Loucy (cell line): ENCODE results near the gene ZNF549.
"Not testable (repeated sequence)": the region's sequence is repeated elsewhere in the genome, so short reads cannot be mapped to it uniquely, and the experiment has no call there.

Experiments used
- H2AFZ ChIP-seq: fragments of 200-600 bp; sonication (generic); 2 replicates; pipeline ENCODE4 v1.6.0; 2016; ENCODE audit warnings: antibody characterized with exemption, mild to moderate bottlenecking, low read length, moderate library complexity
- H3F3A ChIP-seq: fragments of 200-600 bp; 2 replicates; pipeline ENCODE4 v1.6.0; 2016; ENCODE audit warnings: antibody characterized with exemption, low read depth, mild to moderate bottlenecking
- H3K27me3 ChIP-seq: fragments of 200-600 bp; sonication (generic); 2 replicates; pipeline ENCODE4 v1.6.1; 2014; ENCODE audit warnings: low read length, mild to moderate bottlenecking; ENCODE audit not compliant: insufficient read depth, poor library complexity, severe bottlenecking
- H3K36me3 ChIP-seq: fragments of 200-600 bp; sonication (generic); 2 replicates; pipeline ENCODE4 v1.6.1; 2016; ENCODE audit warnings: low read length; ENCODE audit not compliant: insufficient read depth
- H3K4me1 ChIP-seq: fragments of 200-600 bp; sonication (generic); 2 replicates; pipeline ENCODE4 v1.5.1; 2014; ENCODE audit warnings: low read length, mild to moderate bottlenecking; ENCODE audit not compliant: insufficient read depth, poor library complexity, severe bottlenecking
- H3K4me2 ChIP-seq: fragments of 200-600 bp; sonication (generic); 2 replicates; pipeline ENCODE4 v1.6.0; 2014; ENCODE audit warnings: antibody characterized with exemption, low read length, low read depth, mild to moderate bottlenecking; ENCODE audit not compliant: poor library complexity, severe bottlenecking
- H3K4me3 ChIP-seq: fragments of 200-600 bp; sonication (generic); 2 replicates; pipeline ENCODE4 v1.5.1; 2014; ENCODE audit warnings: low read length, mild to moderate bottlenecking, mixed read lengths; ENCODE audit not compliant: poor library complexity, severe bottlenecking
- H3K79me2 ChIP-seq: fragments of 200-600 bp; sonication (generic); 2 replicates; pipeline ENCODE4 v1.6.1; 2014; ENCODE audit warnings: low read length; ENCODE audit not compliant: insufficient read depth
- H3K9ac ChIP-seq: fragments of 200-600 bp; sonication (generic); 2 replicates; pipeline ENCODE4 v1.6.0; 2014; ENCODE audit warnings: mild to moderate bottlenecking, low read depth, low read length, moderate library complexity; ENCODE audit not compliant: poor library complexity, severe bottlenecking
- H3K9me2 ChIP-seq: fragments of 200-600 bp; sonication (generic); replicated peaks from 2 replicates; pipeline ENCODE4 v1.6.1; 2016; ENCODE audit warnings: low read depth, low read length, mixed read lengths
- H3K9me3 ChIP-seq: fragments of 200-600 bp; sonication (generic); 2 replicates; pipeline ENCODE4 v1.6.1; 2014; ENCODE audit warnings: mild to moderate bottlenecking, antibody characterized with exemption, low read length, low read depth; ENCODE audit not compliant: insufficient read depth
- H4K20me1 ChIP-seq: fragments of 200-600 bp; sonication (generic); 2 replicates; pipeline ENCODE4 v1.6.0; 2014; ENCODE audit warnings: antibody characterized with exemption, low read length, mild to moderate bottlenecking; ENCODE audit not compliant: insufficient read depth, poor library complexity, severe bottlenecking
- EZH2phosphoT487 ChIP-seq: fragments of 200-600 bp; IDR thresholded peaks from 2 replicates; pipeline ENCODE4 v1.6.1; 2018; ENCODE audit warnings: antibody characterized with exemption, mild to moderate bottlenecking, moderate library complexity, borderline replicate concordance
- TF ChIP-seq, protein P1 (sequence below): fragments of 200-600 bp; sonication (generic); conservative IDR thresholded peaks from 2 replicates; pipeline ENCODE4 v1.5.1; 2014; ENCODE audit warnings: mild to moderate bottlenecking, antibody characterized with exemption, low read length

The ZNF549 gene

DNA sequence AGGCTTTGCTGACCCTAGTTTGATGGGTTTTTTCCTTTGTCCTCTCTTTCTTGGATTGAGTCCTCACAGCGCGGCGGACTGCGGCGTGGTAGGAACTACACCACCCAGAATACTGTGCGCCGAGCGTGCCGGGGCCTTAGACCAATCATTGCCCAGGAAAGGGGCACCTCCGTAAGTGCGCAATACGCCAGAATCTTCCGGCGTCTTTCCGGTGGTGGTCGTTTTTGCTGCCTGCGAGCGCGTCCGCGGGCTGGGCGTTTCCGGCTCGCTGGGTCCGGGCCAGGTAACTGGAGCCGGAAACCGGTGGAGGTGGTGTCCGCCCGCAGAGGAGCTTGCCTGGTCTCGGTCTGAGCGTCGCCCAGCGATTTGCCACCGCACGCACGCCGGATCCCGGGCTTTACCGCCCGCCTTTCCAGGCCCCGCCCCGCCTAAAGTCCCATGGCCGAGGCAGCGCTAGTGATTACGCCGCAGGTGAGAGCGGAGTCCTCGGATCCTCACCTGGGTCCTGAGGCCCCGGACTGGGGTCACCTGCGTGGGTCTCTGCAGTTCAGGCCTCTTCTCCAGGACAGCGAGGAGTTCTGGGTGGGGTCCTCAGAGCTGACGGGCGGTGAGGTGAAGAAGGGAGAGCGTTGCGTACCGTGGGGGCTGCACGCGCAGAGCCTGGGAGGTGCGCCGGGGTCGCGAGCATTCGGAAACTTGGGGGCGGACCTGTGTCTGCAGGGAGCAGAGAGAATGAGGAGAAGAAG is at the start of gene ZNF549:
ZNF549 (plus strand) TSS at position 221 of the 746 bp plus-strand sequence; CDS start at position 439, 218 bp downstream.
- peak within 1 kb of the TSS; percentile 95 for H3K4me3 ChIP-seq
- H2AFZ ChIP-seq, result peak within 1 kb of the TSS; percentile 96
- peak within 1 kb of the TSS; percentile 93 for H3K4me2 ChIP-seq

DNA sequence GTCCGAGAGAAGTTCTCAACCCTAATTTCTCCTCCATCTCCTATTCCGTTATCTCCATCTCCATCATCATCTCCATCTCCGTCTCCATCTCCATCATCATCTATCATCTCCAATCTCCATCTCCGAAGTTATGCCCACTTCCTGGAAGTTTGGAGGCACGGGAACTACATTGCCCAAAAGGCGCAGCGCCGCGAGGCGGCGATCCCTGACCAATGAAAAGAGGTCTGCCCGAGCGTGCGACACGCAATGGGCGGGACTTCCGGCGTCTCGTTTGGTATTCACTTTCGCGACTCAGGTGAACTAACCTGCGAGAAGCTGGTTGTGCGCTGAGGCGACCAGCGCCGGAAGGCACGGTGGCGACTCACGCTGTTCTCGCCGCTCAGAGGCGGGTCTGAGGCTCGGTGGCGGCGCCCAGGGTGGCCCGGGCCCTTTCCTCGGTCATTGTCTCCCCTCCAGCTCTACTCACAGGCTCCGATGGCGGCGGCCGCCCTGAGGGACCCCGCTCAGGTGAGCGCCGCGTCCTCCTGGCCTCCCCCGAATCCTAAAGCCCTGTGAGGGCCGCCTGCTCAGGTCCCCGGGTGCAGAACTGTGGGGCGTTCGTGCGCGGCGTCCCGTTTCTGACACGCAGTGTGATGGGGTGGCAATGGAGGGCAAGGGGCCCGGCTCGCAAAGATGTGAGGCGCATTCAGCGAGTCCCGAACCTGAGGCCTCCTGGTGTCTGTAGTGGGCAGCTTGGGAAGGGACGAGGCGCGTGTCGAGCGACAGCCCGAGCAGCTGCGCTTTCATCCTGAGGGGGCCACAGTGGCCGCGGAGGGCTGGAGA is 39.5 kb upstream of the ZNF549 start, which contains the start of gene ZNF419:
ZNF419 (plus strand) TSS at position 274 of the 822 bp plus-strand sequence; CDS start at position 475, 201 bp downstream.
- H3K9me2 ChIP-seq, H4K20me1 ChIP-seq, H3K9me3 ChIP-seq, H3K36me3 ChIP-seq, H3F3A ChIP-seq: not testable (repeated sequence)
- H3K4me3 ChIP-seq, result peak within 1 kb of the TSS; percentile 97
- H3K4me1 ChIP-seq, result peaks cover 12% of the 10 kb centered on the region
- peak within 1 kb of the TSS; percentile 84 for H3K4me2 ChIP-seq
- peak within 1 kb of the TSS; percentile 83 for H3K9ac ChIP-seq
- H3K79me2 ChIP-seq, result peaks cover 12% of the 10 kb centered on the region; the same call in 1 of the 2 replicates
- peak within 1 kb of the TSS; percentile 96 for H2AFZ ChIP-seq
- H3K27me3 ChIP-seq, result peaks cover 16% of the 10 kb centered on the region

More for the DNA sequence above, at the start of gene ZNF549:
- Histone ChIP-seq H4K20me1 (peaks cover 8% of the 10 kb centered on the region), H3K79me2 (peaks cover 39% of the 10 kb centered on the region), H3F3A (no peaks in the 10 kb centered on the region), H3K4me1 (peaks cover 19% of the 10 kb centered on the region), H3K9me3 (no peaks in the 10 kb centered on the region), H3K27me3 (no peaks in the 10 kb centered on the region), H3K9ac (peak within 1 kb of the TSS; percentile 91), H3K36me3 (no peaks in the 10 kb centered on the region; the same call in 1 of the 2 replicates), H3K9me2 (no peaks in the 10 kb centered on the region)
- TF ChIP-seq, protein P1, sequence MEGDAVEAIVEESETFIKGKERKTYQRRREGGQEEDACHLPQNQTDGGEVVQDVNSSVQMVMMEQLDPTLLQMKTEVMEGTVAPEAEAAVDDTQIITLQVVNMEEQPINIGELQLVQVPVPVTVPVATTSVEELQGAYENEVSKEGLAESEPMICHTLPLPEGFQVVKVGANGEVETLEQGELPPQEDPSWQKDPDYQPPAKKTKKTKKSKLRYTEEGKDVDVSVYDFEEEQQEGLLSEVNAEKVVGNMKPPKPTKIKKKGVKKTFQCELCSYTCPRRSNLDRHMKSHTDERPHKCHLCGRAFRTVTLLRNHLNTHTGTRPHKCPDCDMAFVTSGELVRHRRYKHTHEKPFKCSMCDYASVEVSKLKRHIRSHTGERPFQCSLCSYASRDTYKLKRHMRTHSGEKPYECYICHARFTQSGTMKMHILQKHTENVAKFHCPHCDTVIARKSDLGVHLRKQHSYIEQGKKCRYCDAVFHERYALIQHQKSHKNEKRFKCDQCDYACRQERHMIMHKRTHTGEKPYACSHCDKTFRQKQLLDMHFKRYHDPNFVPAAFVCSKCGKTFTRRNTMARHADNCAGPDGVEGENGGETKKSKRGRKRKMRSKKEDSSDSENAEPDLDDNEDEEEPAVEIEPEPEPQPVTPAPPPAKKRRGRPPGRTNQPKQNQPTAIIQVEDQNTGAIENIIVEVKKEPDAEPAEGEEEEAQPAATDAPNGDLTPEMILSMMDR, result no peak
- no peak for TF ChIP-seq EZH2phosphoT487

DNA sequence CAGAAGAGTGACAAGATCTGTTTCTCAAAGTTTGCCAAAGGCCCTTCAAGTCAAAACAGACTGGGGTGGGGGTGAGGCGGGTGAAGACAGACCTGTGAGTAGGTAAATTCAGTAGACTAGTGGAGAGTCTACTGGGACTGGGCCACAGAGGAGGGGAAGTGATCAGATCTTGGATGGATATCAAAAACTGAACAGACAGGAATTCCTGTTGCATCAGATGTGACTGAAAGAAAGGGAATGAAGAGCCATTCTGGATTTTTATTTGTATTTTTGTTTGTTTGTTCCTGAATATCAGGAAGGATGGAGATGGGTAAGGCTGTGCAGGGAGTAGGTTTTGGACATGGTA is 38.9 kb upstream of the ZNF549 start:
- peak overlapping the region; percentile 83 for H3K9ac ChIP-seq
- peak overlapping the region; percentile 84 for H3K4me2 ChIP-seq
- H3F3A ChIP-seq, H3K9me2 ChIP-seq, H3K9me3 ChIP-seq, H2AFZ ChIP-seq, H3K36me3 ChIP-seq, H4K20me1 ChIP-seq: not testable (repeated sequence)
- H3K79me2 ChIP-seq, result peaks cover 12% of the 10 kb centered on the region; the same call in 1 of the 2 replicates
- H3K4me3 ChIP-seq, result peak overlapping the region; percentile 73
- peaks cover 12% of the 10 kb centered on the region for H3K4me1 ChIP-seq
- peaks cover 16% of the 10 kb centered on the region for H3K27me3 ChIP-seq

DNA sequence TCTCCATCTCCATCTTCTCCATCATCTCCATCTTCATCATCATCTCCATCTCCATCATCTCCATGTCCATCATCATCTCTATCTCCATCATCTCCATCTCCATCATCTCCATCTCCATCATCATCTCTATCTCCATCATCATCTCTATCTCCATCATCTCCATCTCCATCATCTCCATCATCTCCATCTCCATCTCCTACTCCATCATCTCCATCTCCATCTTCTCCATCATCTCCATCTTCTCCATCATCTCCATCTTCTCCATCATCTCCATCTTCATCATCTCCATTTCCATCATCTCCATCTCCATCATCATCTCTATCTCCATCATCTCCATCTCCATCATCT is 27.9 kb upstream of the ZNF549 start:
- H3K36me3 ChIP-seq, H3K4me3 ChIP-seq, H3K9ac ChIP-seq, H4K20me1 ChIP-seq, H3K27me3 ChIP-seq, H3K9me3 ChIP-seq, H2AFZ ChIP-seq, H3F3A ChIP-seq, H3K9me2 ChIP-seq, H3K4me2 ChIP-seq: not testable (repeated sequence)
- peaks cover 35% of the 10 kb centered on the region for H3K79me2 ChIP-seq
- peaks cover 16% of the 10 kb centered on the region for H3K4me1 ChIP-seq

DNA sequence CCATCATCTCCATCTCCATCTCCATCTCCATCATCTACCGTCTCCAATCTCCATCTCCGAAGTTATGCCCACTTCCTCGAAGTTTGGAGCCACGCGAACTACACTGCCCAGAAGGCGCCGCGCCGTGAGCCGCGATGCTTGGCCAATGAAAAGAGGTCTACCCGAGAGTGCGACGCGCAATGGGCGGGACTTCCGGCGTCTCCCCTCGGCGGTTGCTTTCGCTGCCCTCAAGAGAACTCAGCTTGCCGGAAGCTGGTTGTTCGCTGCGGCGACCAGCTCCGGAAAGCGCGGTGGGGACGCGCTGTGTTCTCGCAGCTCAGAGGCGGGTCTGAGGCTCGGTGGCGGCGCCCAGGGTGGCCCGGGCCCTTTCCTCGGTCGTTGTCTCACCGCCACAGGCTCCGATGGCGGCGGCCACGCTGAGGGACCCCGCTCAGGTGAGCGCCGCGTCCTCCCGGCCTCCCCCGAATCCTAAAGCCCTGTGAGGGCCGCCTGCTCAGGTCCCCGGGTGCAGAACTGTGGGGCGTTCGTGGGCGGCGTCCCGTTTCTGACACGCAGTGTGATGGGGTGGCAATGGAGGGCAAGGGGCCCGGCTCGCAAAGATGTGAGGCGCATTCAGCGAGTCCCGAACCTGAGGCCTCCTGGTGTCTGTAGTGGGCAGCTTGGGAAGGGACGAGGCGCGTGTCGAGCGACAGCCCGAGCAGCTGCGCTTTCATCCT is 27.3 kb upstream of the ZNF549 start, which contains the start of gene ZNF773:
ZNF773 (plus strand) TSS at position 259 of the 716 bp plus-strand sequence; CDS start at position 402, 143 bp downstream.
- H4K20me1 ChIP-seq, H3F3A ChIP-seq, H3K9me3 ChIP-seq, H3K36me3 ChIP-seq, H3K9me2 ChIP-seq, H3K27me3 ChIP-seq: not testable (repeated sequence)
- Histone ChIP-seq H3K9ac (peak within 1 kb of the TSS; percentile 80), H3K79me2 (peaks cover 35% of the 10 kb centered on the region), H3K4me3 (peak within 1 kb of the TSS; percentile 85), H2AFZ (peak within 1 kb of the TSS; percentile 80; the same call in 1 of the 2 replicates), H3K4me1 (peaks cover 16% of the 10 kb centered on the region), H3K4me2 (peak within 1 kb of the TSS; percentile 80)

DNA sequence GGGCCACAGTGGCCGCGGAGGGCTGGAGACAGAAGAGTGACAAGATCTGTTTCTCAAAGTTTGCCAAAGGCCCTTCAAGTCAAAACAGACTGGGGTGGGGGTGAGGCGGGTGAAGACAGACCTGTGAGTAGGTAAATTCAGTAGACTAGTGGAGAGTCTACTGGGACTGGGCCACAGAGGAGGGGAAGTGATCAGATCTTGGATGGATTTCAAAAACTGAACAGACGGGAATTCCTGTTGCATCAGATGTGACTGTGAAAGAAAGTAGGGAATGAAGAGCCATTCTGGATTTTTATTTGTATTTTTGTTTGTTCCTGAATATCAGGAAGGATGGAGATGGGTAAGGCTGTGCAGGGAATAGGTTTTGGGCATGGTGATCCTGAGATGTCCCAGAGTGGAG is 26.8 kb upstream of the ZNF549 start:
- not testable (repeated sequence) for H3K9me2 ChIP-seq, H3K9me3 ChIP-seq, H3K36me3 ChIP-seq, H3F3A ChIP-seq, H2AFZ ChIP-seq, H4K20me1 ChIP-seq, H3K27me3 ChIP-seq
- peak overlapping the region; percentile 85 for H3K4me3 ChIP-seq
- H3K4me1 ChIP-seq, result peaks cover 16% of the 10 kb centered on the region
- peaks cover 35% of the 10 kb centered on the region for H3K79me2 ChIP-seq
- H3K4me2 ChIP-seq, result peak overlapping the region; percentile 80
- peak overlapping the region; percentile 80 for H3K9ac ChIP-seq
